Uterus (tissue), 4 donors: ENCODE results near the gene RAB42. TPM values are rescaled to one million over a fixed set of nuclear protein-coding genes. Genes with fewer than 3 reads are reported as not detected.

Source experiments
- DNase-seq, 2 donors: peaks; one replicate each; pipeline ENCODE4 v3.0.0-alpha.2; 2019 to 2020
- H3K27ac ChIP-seq, 2 donors: fragments of 200-600 bp; sonication (generic); 1 replicate in 1 of 2; 2 replicates in 1 of 2; pipeline ENCODE4 v1.5.1; 2016 to 2018
- H3K27me3 ChIP-seq, 2 donors: fragments of 200-600 bp; sonication (generic); one replicate each; pipeline ENCODE4 v1.5.1; 2018 to 2019; ENCODE audit warnings: control low read depth in 1 of 2
- H3K36me3 ChIP-seq, 2 donors: fragments of 200-600 bp; sonication (generic); one replicate each; pipeline ENCODE4 v1.5.1; 2019; ENCODE audit warnings: control low read depth in 1 of 2
- H3K4me1 ChIP-seq, 2 donors: fragments of 200-600 bp; sonication (generic); one replicate each; pipeline ENCODE4 v1.5.1; 2018 to 2019; ENCODE audit warnings: control low read depth in 1 of 2
- H3K4me3 ChIP-seq, 2 donors: fragments of 200-600 bp; sonication (generic); 1 replicate in 1 of 2; 2 replicates in 1 of 2; pipeline ENCODE4 v1.5.1; 2018 to 2019; ENCODE audit warnings: mild to moderate bottlenecking in 1 of 2
- H3K9me3 ChIP-seq, 2 donors: fragments of 200-600 bp; sonication (generic); one replicate each; pipeline ENCODE4 v1.5.1; 2019; ENCODE audit warnings: control low read depth in 1 of 2
- CTCF ChIP-seq, 4 experiments: fragments of 200-600 bp in 2 of 4; fragments of 450-650 bp in 2 of 4; sonication (generic) in 2 of 4; IDR thresholded peaks; one replicate each; pipeline ENCODE4 v1.5.1; 2016 to 2019; ENCODE audit warnings: antibody characterized with exemption in 4 of 4, mild to moderate bottlenecking in 2 of 4, moderate library complexity in 1 of 4
- POLR2A ChIP-seq, 2 donors: fragments of 450-650 bp; IDR thresholded peaks; one replicate each; pipeline ENCODE4 v1.6.1; 2016; ENCODE audit warnings: antibody characterized with exemption in 2 of 2, mild to moderate bottlenecking in 1 of 2, moderate library complexity in 1 of 2
- intact Hi-C: fragments of 100-400 bp; cut with DNase I; formaldehyde crosslinking; loops from one replicate; pipeline ENCODE4 v1.15.1; 2023; ENCODE audit warnings: low total_unique reads
- total RNA-seq, 4 donors: library from RNA; depleted of rRNA in 3 of 4; stranded (reverse); fragments of >200 nt in 3 of 4; gene quantifications; one replicate each; pipeline versions ENCODE4 v1.1.0 to v1.2.4, GENCODE V29; 2014 to 2023
- donor health status: DM: yes; HTN: yes; CAD: no.

The RAB42 gene
- total RNA-seq, 4 donors from 2014 or later, result 3.0 to 15.6 TPM; not detected in 2

- intact Hi-C loops, result no loop called here
- TF ChIP-seq POLR2A (IDR thresholded peaks at IDR 0.05), result no peak
- TF ChIP-seq CTCF (IDR thresholded peaks at IDR 0.05), result no peak
- Histone ChIP-seq H3K4me1 (no peaks in the 10 kb centered on the region), H3K27me3 (no peaks in the 10 kb centered on the region), H3K4me3 (no peak overlapping the region), H3K9me3 (no peaks in the 10 kb centered on the region), H3K27ac (no peak overlapping the region), H3K36me3 (no peaks in the 10 kb centered on the region)
- no peak for DNase-seq
Observed at GRCh38 chr1:28577738-28578536, 14.1 kb upstream of the RAB42 start.

DNA sequence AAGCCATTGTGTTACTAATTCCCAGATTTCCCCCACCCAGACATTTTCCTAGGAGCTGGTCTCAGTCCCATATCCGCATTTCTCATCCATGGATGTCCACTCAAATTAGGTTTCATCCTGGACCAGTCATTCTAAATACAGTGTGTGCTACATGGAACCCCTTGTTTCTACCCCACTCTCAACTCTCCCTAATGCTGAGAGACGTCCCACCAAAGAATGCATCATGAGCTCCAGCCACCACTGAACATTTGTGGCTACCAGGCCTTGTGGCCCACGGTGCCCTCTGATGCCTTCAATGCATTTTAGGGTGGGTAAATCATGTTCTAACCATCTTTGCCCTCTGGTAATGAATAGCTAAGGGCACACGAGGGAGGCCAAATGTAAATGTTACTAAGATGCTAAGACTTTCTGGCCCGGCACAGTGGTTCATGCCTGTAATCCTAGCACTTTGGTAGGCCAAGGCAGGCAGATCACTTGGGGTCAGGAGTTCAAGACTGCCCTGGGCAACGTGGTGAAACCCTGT is 13.3 kb upstream of the RAB42 start:
- TF ChIP-seq POLR2A (IDR thresholded peaks at IDR 0.05) (no peak), CTCF (IDR thresholded peaks at IDR 0.05) (no peak)

DNA sequence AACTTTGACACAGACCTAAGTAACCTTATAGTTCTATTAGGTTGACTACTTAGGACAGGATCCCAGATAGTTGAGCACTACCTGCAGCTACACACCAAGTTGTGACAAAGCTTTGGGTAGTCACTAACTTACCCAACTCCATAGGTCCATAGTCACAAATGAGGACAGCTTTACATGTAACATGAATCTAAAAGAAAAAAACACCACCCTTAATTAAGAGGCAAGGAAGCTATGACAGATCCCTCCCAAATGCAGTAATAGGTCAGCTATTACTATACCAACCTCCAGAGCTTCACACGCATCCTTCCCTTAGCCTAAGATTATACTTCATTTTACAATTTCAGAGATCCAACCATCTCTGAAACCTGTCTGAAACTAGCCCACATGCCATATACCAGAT is 12.7 kb upstream of the RAB42 start:
- DNase-seq, result no peak
- Histone ChIP-seq H3K36me3 (no peaks in the 10 kb centered on the region), H3K4me3 (no peak overlapping the region), H3K4me1 (no peaks in the 10 kb centered on the region), H3K9me3 (no peaks in the 10 kb centered on the region), H3K27ac (no peak overlapping the region), H3K27me3 (no peaks in the 10 kb centered on the region)
- intact Hi-C loops, result no loop called here
- TF ChIP-seq POLR2A (IDR thresholded peaks at IDR 0.05), result no peak
- no peak for TF ChIP-seq CTCF (IDR thresholded peaks at IDR 0.05)

More for the DNA sequence above, 13.3 kb upstream of the RAB42 start:
- no peaks in the 10 kb centered on the region for H3K36me3 ChIP-seq
- H3K4me3 ChIP-seq, result no peak overlapping the region
- no peak for DNase-seq
- intact Hi-C loops, result no loop called here
- no peaks in the 10 kb centered on the region for H3K9me3 ChIP-seq
- H3K4me1 ChIP-seq, result no peaks in the 10 kb centered on the region
- H3K27me3 ChIP-seq, result no peaks in the 10 kb centered on the region
- no peak overlapping the region for H3K27ac ChIP-seq

- no peak for TF ChIP-seq POLR2A (IDR thresholded peaks at IDR 0.05)
- TF ChIP-seq CTCF (IDR thresholded peaks at IDR 0.05), result no peak
- H3K9me3 ChIP-seq, result no peaks in the 10 kb centered on the region
- no peaks in the 10 kb centered on the region for H3K36me3 ChIP-seq
- DNase-seq, result no peak
- intact Hi-C loops, result no loop called here
- peak overlapping the region; percentile 90 to 94 for H3K27ac ChIP-seq
- H3K4me1 ChIP-seq, result no peaks in the 10 kb centered on the region
- no peaks in the 10 kb centered on the region for H3K27me3 ChIP-seq
- peak overlapping the region; percentile 84 to 99 for H3K4me3 ChIP-seq
Observed at GRCh38 chr1:28580722-28581530, 11.1 kb upstream of the RAB42 start.
